Left kidney (tissue), 2 donors: ENCODE measurements around the gene ANKRD40. TPM values are rescaled to one million over a fixed set of nuclear protein-coding genes. Genes with fewer than 3 reads are reported as not detected.
"Not testable (repeated sequence)": the region's sequence is repeated elsewhere in the genome, so short reads cannot be mapped to it uniquely, and the experiment has no call there.

Source experiments
- DNase-seq: peaks from one replicate; pipeline ENCODE4 v3.0.0-alpha.2; 2013
- polyA plus RNA-seq: library from polyadenylated mRNA; unstranded; fragments of 120-200 nt; gene quantifications from one replicate; pipeline ENCODE4 v1.2.1, GENCODE V29; 2013; ENCODE audit not compliant: insufficient read length

Gene ANKRD40
- polyA plus RNA-seq, 1 donor: 49.9 TPM

- no peak for DNase-seq
Observed at GRCh38 chr17:50715471-50715870, 7.8 kb upstream of the ANKRD40 start.

DNA sequence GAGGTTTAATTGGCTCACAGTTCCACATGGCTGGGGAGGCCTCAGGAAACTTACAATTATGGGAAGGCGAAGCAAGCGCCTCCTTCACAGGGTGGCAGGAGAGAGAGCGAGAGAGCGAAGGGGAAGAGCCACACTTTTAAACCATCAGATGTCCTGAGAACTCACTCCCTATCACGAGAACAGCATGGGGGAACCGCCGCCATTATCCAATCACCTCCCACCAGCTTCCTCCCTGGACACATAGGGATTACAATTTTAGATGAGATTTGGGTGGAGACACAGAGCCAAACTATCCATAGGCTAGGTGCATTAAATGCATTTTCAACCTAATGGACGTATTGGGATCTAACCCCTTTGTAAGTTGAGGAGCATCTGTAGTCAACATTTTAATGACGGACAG lies 4.9 kb upstream of the ANKRD40 start:
- DNase-seq: no peak

DNA sequence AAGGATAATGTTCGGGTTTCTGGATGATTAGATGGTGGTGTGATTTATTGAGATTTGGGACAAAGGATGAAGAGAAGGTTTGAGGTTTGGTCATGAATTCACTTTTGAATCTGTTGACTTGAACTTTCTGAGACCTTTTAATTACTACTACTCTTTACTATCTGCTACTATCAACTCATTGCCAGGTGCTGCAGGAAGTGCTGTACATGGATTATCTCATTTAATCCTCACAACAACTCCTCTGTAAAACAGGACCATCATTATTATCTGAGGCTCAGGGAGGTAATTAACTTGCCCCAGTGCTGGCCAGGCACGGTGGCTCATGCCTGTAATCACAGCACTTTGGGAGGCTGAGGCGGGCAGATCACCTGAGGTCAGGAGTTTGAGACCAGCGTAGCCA lies 2.9 kb upstream of the ANKRD40 start:
- DNase-seq: no peak

GRCh38 chr17:50710025-50710424 lies 2.3 kb upstream of the ANKRD40 start:
- DNase-seq: no peak

GRCh38 chr17:50709053-50709452 lies 1.3 kb upstream of the ANKRD40 start:
- not testable (repeated sequence) for DNase-seq

DNA sequence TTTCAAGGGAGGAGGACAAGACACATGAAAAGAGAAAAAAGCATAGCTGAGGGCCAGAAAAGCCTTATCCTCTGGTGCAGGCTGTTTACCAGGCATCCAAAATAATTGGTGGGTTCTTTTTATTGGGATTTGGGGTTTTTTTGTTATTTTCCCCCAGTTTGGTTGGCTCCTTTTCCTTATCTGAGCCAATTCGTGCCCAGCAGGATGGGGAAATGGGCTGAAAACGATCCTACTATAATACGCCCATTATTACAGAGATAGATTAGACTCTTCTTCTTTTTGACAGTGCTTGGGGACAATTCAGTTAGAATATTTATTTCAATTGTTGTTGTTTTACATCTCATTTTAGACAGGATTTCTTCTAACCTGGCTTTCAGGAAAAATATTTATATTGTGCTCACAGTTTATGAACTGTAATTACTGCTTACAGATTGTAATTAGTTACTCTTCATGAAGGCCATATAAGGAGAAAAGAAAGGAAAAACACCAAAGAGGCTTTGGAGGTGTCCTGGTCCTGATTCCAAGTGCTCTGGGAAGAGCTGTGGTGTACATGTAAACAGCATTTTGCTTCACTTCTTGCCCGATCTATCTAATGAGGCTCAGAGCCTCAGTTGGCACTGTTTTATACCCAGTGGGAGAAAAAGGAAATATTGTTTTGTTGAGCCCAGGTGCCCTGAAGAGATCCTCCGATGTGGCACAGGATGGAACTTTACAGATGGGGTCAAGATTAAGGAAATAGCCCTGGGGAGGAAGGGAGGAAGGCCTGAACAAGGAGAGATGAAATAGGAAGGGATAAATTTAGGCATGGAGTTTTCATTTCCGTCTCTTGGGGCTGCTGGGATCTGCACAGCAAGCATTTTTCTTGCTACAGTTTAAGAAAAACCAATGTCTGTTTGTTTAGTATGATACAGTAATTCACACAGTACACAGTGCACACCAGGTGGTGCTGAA lies 611 bp upstream of the ANKRD40 start:
- DNase-seq: no peak

GRCh38 chr17:50703162-50703561 lies 4.6 kb downstream of the ANKRD40 start:
- no peak for DNase-seq

GRCh38 chr17:50699410-50699809 lies 8.3 kb downstream of the ANKRD40 start:
- DNase-seq: no peak

GRCh38 chr17:50697663-50698272 lies 9.9 kb downstream of the ANKRD40 start:
- DNase-seq: no peak

- no peak for DNase-seq
Observed at GRCh38 chr17:50697062-50697461, 10.7 kb downstream of the ANKRD40 start.

DNA sequence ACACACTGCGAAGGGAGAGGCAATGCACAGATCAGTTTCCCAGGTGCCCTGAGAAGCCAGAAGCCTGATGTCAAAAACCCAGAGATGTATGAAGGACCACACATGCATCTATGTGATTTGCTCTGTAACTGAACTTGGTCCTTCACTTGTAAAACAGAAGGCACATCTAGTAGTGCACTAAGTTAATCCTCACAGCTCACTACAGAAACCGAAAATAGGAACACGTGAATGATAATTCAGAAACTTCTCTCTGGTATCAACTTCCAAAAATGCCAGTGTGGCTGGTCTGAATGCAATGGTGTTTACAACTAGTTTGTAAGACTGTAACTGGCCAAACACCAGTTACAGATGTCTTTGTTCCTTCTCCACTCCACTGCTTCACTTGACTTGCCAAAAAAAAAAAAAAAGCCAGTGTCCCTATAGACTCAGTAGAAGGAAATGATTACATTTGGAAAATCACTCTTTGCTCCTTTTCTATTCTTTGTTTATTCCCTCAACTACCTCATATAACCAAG lies 11.3 kb downstream of the ANKRD40 start:
- no peak for DNase-seq

DNA sequence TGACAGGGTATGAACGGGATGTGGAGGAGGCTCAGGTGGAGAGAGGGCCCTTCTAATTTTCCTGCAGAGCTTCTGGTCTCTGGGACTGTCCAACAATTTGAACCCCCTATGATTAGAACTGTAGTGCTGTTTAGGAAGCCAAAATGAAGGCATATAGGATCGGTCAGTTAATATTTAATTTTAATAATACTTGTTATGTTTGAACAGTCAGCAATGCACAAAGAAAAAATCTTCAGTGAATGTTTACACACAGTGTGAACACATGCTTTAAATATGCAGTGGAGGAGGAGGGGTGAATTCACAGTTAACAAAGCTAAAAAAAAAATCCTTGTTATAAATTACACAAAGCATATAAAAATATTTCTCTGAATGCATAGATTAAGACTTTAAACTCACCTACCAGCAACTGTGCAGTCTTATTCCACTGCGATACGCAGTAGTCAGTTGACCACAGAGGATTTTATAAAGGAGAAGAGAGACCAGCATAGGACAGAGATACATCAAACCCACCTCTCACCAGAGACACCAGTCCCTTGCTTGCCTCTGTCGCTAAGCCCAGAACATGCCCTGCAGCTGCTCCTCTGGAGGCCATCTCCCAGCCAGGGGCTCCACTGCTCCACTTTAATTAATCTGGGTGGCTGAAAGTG lies 14.6 kb downstream of the ANKRD40 start:
- DNase-seq: no peak

DNA sequence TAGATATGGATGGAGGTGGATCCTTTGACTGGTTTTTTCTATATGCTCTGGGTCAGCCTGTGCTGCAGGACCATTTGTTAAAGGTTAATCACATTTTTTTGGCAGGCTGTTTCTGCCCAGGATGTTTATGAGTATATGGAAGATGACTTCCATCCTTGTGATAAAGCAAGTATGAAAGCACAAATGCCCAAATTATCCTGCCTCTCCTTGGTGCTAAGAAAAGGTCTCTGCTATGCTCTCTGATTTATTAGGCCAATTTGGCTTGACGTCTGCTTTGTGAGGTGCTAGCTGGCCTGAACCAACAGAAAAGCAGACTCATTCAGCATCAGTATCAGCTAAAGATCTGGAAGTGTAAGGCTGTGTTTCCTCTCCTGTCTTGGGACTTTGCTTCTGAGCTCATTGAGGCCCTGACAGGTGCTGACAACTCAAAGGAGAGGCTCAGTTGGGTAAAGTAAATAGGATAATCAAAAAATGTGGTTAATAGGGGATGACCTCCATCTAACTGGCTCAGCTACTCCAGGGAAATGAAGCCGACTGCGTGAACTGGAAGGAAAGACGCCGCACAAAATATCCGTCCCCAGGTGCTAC lies 15.2 kb downstream of the ANKRD40 start:
- DNase-seq: no peak

DNA sequence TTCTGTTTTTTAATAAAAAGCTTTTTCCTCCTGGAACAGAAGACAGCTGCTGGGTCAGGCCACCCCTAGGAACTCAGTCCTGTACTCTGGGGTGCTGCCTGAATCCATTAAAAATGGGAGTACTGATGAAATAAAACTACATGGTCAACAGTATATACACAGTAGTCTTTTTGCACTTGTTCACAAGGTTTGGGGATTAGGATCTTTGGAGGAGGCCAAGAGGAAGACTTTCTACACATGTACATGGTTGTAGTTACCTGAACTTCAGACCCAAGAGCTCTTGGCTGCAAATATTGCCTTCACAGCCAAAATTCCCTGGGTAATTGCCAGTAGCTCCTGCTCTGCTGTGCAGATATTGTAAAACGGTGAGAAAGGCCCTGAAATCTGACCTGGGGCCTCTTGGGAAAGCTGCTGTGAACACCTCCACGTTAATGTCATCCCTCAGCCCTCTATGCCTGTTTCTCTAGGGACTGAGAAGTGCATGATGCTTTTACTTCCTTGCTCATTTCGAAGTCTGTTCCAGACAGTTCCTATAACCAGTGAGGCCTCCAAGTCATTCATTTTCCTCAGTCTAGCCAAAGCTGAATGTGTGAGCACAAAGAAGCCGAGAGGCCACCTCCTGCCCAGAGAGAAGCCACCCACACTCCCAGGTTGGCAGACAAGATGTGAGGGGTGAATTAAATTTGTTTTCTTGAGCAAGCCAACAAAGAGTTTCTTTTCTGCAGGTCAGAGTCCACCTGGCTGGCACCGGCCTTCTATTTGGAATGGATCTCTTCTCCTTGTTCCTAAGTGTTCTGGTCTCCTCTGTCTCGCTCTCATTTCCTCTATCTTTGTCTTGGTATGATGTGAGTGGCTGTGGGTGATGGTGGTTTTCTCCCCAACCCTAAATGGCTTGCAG lies 15.9 kb downstream of the ANKRD40 start:
- DNase-seq: no peak

GRCh38 chr17:50690887-50691549 lies 16.7 kb downstream of the ANKRD40 start:
- DNase-seq: no peak

- DNase-seq: no peak
Observed at GRCh38 chr17:50689956-50690886, 17.5 kb downstream of the ANKRD40 start.

DNA sequence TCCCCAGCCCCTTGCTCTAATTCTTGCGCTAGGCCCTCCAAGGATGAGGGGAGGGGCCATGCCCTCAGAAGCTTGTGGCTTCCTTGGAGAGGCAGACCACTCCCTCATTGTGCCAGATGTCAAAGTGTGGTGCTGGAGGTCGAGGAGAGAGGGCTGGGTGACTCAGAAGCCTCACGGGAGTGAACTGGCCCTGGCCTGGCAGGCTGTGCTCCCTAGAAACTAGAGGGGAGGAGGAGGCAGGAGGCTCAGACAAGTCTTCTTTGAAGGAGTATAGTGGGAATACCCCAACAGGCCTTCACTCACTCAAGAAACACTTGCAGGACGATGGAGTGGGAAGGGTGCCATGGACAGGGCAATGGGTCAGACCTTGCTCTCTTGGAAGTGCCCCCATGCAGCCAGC lies 18.5 kb downstream of the ANKRD40 start:
- no peak for DNase-seq

GRCh38 chr17:50688245-50688644 lies 19.5 kb downstream of the ANKRD40 start:
- DNase-seq: no peak

GRCh38 chr17:50687200-50688066 lies 20.3 kb downstream of the ANKRD40 start:
- no peak for DNase-seq
